ENCODE measurements around the gene LRIG1. TPM values are rescaled to one million over a fixed set of nuclear protein-coding genes. Genes with fewer than 3 reads are reported as not detected.

LRIG1 gene
- total RNA-seq, 2 donors from 2014 or later = 121 to 131 TPM

DNA sequence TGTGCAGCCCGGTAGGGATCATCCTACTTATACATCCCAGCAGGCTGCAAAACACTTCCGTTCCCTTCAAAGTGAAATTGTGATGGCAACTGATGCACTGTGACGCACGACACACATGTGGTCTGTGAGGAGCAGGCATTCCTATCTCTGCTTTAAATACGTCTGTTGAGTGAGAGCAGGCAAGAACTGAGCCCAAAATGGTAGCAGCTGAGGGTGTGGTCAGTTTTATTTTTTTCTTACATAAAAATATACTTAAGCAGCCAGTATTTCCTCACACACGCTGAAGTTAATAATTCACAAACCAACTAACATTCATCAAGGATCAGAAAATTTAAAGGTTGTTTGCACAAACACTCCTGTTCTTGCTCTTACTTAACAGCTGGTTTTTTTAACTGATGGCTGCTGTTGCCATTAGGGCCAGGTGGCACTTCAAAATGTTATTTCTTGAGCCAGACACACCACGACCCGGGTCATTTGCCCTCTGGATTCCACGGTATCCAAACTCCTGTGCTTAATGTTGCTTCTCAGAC lies 23.9 kb downstream of the LRIG1 start:
- Histone ChIP-seq H3K4me3 (no peak overlapping the region), H3K36me3 (no peaks in the 10 kb centered on the region), H3K27ac (peak overlapping the region in 1 of 2 donors; percentile 33), H3K4me1 (ENCODE audit: control insufficient read depth in 1 of 2, low read depth in 2 of 2) (peaks cover 43 to 90% of the 10 kb centered on the region in 2 donors), H3K9me3 (no peaks in the 10 kb centered on the region), H3K27me3 (replicated peaks; ENCODE audit: insufficient read depth) (no peaks in the 10 kb centered on the region)
- ATAC-seq (ENCODE audit: insufficient number of reproducible peaks, low FRiP score, low read depth) (no peak), DNase-seq (ENCODE audit: low spot score) (no peak)
- TF ChIP-seq, protein P1, sequence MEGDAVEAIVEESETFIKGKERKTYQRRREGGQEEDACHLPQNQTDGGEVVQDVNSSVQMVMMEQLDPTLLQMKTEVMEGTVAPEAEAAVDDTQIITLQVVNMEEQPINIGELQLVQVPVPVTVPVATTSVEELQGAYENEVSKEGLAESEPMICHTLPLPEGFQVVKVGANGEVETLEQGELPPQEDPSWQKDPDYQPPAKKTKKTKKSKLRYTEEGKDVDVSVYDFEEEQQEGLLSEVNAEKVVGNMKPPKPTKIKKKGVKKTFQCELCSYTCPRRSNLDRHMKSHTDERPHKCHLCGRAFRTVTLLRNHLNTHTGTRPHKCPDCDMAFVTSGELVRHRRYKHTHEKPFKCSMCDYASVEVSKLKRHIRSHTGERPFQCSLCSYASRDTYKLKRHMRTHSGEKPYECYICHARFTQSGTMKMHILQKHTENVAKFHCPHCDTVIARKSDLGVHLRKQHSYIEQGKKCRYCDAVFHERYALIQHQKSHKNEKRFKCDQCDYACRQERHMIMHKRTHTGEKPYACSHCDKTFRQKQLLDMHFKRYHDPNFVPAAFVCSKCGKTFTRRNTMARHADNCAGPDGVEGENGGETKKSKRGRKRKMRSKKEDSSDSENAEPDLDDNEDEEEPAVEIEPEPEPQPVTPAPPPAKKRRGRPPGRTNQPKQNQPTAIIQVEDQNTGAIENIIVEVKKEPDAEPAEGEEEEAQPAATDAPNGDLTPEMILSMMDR (IDR thresholded peaks at IDR 0.05) = no peak

DNA sequence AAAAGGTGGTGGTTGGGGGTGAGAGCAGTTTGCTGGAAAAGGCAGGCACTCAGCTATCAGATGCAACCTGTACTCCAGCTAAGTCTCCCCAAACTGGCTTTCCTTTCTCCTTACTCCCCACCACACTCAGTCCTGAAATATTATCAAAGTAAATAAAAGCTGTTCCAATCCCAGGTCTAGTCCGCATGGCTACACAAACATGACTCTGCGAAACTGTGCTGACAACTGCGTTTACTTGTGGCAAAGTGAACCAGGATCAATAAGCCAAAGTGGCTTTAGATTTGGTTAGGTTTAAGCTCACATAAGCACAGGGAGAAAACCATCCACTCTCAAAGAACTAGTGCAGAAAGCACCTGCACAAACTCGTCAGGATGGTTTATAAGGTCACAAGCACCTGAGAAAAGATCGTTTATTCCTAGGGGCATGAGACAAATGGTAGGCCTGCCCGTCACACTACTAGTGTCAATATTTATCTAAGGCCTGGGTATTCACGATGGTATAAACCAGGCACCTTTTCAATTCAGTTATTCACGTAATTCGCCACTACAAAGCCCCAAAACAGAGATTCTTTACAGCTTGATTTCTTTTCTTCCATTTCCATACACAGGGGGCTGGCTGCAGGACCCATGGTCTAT lies 25.3 kb downstream of the LRIG1 start:
- DNase-seq (ENCODE audit: low spot score) (no peak), ATAC-seq (ENCODE audit: insufficient number of reproducible peaks, low FRiP score, low read depth) (no peak)
- Histone ChIP-seq H3K9me3 (no peaks in the 10 kb centered on the region), H3K36me3 (no peaks in the 10 kb centered on the region), H3K27me3 (replicated peaks; ENCODE audit: insufficient read depth) (no peaks in the 10 kb centered on the region), H3K4me3 (no peak overlapping the region), H3K4me1 (ENCODE audit: control insufficient read depth in 1 of 2, low read depth in 2 of 2) (peaks cover 32 to 87% of the 10 kb centered on the region in 2 donors), H3K27ac (peak overlapping the region in 1 of 2 donors; percentile 33)
- TF ChIP-seq, protein P1 (IDR thresholded peaks at IDR 0.05) = no peak

DNA sequence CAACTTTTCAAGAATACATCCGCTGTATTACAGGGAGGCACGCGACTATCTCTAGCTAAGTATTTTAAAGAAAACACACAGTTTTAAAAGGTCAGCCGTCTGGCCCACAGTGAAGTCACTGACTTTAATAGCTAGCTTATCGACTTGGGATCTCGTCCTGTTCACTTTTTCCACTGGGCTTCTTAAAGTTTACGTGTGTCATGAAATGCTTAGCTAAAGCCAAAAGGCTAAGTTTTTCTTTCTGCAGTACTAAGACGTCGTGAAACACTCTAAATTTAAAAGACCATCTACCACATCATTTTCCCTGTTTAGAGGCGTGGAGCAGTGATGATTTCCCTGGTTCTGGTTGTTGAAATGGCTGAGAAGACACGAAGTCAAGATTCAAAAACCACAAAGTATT lies 27.1 kb downstream of the LRIG1 start:
- no peak for DNase-seq (ENCODE audit: low spot score)
- TF ChIP-seq, protein P1 (IDR thresholded peaks at IDR 0.05) = no peak
- H3K36me3 ChIP-seq = no peaks in the 10 kb centered on the region
- H3K9me3 ChIP-seq = no peaks in the 10 kb centered on the region
- H3K27ac ChIP-seq = peak overlapping the region; percentile 14 to 78
- H3K4me1 ChIP-seq (ENCODE audit: control insufficient read depth in 1 of 2, low read depth in 2 of 2) = peaks cover 35 to 86% of the 10 kb centered on the region in 2 donors
- H3K27me3 ChIP-seq (replicated peaks; ENCODE audit: insufficient read depth) = no peaks in the 10 kb centered on the region
- ATAC-seq (ENCODE audit: insufficient number of reproducible peaks, low FRiP score, low read depth) = peak; percentile 45
- peak overlapping the region; percentile 57 for H3K4me3 ChIP-seq

DNA sequence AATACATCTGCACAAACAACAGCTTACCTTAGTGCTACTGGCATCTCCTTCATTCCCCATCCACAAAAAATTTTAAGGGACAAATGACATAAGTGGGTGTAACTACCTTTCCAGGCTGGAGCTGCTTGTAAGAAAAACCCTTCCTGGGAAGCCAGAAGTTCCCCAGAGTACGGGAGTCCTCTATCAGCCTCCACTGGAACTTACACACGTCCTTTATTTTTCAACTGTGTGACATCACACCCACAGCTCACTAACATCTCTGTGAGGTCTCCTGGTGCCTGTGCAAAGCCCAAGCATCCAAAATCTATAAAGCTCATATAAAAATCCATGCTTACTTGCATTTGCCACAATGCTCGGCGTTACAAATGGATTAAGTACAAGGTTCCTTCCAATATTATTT lies 27.6 kb downstream of the LRIG1 start:
- H3K4me3 ChIP-seq = peak overlapping the region; percentile 57
- TF ChIP-seq, protein P1 (IDR thresholded peaks at IDR 0.05) = no peak
- ATAC-seq (ENCODE audit: insufficient number of reproducible peaks, low FRiP score, low read depth) = no peak

DNA sequence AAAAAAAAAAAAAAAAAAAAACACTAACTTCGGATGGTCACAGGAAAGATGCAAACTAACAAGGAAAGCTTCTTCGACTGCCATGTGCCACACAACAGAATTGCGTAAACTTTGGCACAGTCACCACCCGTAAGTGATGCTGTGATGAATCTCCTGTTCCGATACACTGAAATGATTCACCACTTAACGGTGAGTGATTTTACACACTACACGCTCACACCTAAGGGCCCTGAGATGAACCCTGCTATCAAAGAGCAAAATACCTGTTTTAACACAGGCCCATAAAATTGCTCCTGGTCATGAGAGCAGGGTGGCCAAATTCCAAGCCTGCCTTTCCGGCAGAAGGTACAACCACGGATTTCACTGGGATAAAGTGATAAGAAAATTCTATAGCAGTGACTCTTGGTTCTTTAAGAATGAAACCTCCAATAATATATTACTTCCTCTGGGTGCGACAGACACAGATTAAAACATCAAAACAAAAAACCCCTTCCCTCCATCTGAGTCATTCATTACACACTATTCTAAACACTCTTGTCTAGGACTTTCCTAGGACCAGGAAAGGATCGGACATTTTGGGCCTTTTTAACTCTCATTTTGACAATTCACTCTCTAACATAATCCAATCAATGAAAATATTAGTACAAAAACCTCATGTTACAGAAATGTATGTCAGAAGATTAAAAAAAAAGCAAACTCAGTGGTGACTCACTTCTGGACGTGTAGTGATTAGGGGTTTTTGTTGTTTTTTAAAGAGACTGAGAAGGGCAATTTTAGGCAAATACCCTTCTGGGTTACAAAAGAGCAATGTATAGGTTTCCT lies 28.3 kb downstream of the LRIG1 start:
- DNase-seq (ENCODE audit: low spot score) = no peak
- no peaks in the 10 kb centered on the region for H3K9me3 ChIP-seq
- TF ChIP-seq, protein P1 (IDR thresholded peaks at IDR 0.05) = no peak
- peaks cover 35 to 89% of the 10 kb centered on the region in 2 donors for H3K4me1 ChIP-seq (ENCODE audit: control insufficient read depth in 1 of 2, low read depth in 2 of 2)
- H3K27me3 ChIP-seq (replicated peaks; ENCODE audit: insufficient read depth) = no peaks in the 10 kb centered on the region
- H3K4me3 ChIP-seq = peak overlapping the region; percentile 57
- no peak for ATAC-seq (ENCODE audit: insufficient number of reproducible peaks, low FRiP score, low read depth)
- H3K27ac ChIP-seq = peak overlapping the region; percentile 14 to 78
- no peaks in the 10 kb centered on the region for H3K36me3 ChIP-seq

More for the DNA sequence above, 27.6 kb downstream of the LRIG1 start:
- Histone ChIP-seq H3K9me3 (no peaks in the 10 kb centered on the region), H3K4me1 (ENCODE audit: control insufficient read depth in 1 of 2, low read depth in 2 of 2) (peaks cover 35 to 86% of the 10 kb centered on the region in 2 donors), H3K36me3 (no peaks in the 10 kb centered on the region), H3K27me3 (replicated peaks; ENCODE audit: insufficient read depth) (no peaks in the 10 kb centered on the region), H3K27ac (peak overlapping the region; percentile 14 to 78)
- no peak for DNase-seq (ENCODE audit: low spot score)

Measured in thoracic aorta (tissue), 2 donors.